GM10266 (cell line): ENCODE measurements around the gene ABHD6.

Experiments
- DNase-seq: peaks from one replicate; pipeline ENCODE4 v3.0.0; 2012; ENCODE audit errors: extremely low spot score
- TF ChIP-seq, protein P1 (sequence below): IDR thresholded peaks from 2 replicates; pipeline ENCODE4 v1.5.1; 2012; ENCODE audit warnings: mild to moderate bottlenecking, low read depth; ENCODE audit not compliant: control insufficient read depth, insufficient read depth; ENCODE audit errors: missing control alignments

Gene ABHD6

DNA sequence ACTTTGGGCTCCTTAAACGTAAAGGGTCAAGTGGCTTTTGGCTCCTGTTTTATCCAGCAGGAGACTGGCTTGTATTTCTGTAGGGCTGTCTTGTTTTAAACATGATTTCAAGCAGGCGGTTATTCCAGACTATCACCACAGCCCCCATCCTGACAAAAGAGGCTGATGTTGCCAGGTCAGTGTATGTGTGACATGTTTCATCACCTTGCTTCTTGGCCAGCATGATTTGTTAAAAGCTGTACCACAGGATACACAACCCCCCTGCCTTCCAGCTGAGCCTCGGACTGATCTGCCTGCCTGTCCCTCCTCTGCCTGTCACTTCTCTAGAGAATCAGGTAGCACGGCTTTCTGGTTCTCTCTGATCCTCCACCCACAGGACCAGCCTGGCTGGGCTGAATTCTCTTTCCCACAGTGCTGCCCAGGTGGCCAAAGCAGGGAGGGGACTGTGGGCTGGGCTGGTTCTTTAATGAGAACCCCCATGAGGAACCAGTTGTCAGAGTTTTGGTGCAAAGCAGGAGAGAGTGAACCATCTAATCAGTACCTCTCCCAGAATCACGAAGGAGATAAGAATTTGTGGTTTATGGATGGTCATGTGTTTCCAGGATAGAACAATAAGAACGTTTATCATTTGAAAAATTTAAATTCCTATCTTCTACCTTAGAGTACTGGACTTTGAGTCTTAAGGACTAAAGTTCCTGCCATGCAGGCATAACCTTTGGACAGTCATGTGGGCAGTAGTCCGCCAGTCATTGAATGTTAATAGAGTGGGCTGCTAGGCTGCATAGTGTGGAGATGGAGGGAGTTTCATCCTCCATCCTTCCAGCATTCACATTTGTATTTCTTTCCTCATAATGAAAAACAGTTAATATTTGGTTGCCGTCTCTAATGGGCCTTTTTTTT lies 8.8 kb downstream of the ABHD6 start:
- DNase-seq: no peak
- TF ChIP-seq, protein P1, sequence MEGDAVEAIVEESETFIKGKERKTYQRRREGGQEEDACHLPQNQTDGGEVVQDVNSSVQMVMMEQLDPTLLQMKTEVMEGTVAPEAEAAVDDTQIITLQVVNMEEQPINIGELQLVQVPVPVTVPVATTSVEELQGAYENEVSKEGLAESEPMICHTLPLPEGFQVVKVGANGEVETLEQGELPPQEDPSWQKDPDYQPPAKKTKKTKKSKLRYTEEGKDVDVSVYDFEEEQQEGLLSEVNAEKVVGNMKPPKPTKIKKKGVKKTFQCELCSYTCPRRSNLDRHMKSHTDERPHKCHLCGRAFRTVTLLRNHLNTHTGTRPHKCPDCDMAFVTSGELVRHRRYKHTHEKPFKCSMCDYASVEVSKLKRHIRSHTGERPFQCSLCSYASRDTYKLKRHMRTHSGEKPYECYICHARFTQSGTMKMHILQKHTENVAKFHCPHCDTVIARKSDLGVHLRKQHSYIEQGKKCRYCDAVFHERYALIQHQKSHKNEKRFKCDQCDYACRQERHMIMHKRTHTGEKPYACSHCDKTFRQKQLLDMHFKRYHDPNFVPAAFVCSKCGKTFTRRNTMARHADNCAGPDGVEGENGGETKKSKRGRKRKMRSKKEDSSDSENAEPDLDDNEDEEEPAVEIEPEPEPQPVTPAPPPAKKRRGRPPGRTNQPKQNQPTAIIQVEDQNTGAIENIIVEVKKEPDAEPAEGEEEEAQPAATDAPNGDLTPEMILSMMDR: no peak

DNA sequence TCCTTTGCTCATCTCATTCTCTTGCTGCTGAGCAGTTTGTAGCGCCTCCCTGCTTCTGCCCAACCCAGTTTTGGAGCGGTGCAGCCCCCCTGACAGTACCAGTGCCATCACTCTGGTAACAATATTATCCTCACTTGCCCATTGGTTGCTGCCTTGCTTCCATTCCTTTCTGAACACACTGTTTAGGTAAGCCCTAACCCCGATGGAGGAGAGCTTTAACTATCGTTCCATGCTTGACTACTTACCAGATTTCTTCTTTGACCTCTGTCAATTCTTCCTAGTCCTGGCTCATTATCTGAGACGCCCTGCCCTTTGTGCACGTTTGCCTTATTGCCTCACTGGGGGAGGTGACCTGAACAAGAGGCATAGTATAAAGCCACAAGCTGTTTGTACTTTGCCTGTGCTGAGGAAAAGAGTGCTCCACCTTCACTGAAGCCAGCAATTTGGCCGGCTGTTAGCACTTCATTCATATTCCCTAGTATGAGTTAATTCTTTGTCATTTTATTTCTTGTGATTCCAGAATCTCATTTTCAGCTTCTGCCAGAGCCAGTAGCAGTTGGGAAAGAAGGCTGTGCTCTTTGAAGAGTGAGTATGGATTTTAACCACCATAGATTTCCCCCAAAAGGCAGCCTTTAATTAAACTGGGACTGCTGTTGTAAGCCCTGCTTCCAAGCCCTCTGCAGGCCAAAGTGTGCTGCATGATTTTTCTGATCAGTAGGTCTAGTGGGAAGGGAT lies 11.9 kb downstream of the ABHD6 start:
- DNase-seq: no peak
- TF ChIP-seq, protein P1: peak; percentile 4

DNA sequence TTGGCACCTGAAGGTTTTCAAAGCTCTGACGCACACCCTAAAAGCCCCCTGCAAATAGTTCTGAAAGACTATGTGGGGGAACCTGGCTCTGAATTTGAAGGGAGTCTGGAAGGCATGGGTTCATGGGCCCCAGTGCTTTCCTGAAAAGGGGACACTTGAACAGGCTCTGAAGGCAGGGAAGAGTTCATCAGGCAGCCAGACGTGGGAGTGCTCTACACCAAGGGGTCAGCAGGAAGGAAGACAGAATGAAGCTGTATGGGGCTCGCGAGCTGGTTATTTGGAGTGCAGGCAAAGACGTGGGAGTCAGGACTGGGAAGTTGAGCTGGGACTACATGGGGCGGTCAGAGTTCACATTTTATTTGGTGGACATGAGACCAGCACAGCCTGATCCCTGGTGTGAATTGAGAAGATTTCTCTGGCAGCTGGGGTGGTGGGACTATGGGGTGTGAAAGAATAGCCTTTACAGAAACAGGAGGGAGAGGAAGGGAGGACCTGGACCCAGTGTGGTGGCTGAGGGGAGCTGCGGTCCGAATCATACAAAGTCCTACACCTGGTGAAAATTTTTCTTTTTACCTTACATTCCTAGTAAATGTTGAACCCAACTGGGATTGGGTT lies 12.6 kb downstream of the ABHD6 start:
- TF ChIP-seq, protein P1: no peak
- no peak for DNase-seq

DNA sequence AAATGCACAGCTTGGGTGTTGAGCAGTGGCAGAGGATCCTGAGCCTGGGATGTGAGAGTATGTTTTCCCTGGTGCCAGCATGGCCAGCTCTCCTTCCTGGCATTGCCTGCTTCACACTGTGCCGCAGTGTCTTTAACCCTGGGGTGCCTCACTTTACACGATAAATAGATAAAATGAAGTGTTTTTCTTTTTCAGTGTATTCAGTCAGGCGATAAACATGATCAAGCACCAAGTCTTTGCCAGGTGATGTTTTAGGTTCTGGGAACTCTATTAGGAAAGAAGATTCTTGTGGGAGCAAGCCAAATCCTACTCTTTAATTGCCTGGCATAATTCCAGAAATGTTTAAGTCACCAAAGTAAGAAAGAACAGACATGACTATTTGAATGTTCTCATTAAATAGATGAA lies 14.0 kb downstream of the ABHD6 start:
- TF ChIP-seq, protein P1: no peak
- DNase-seq: no peak

DNA sequence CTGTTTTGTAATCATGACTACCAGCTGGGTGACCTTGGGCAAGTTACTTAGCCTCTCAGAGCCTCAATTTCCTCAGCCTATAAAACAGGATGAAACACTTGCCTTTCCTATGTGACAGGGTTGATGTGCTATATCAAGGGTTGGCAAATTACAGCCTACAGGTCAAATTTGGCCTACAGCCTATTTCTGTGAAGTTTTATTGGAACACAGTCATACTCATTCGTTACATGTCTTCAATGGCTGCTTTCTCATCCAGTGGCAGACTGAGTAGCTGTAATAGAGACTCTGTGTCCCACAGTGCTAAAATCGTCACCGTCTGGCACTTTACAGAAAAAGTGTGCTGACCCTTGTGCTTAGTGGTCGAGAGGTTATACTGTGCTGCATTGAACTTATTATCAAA lies 16.6 kb downstream of the ABHD6 start:
- TF ChIP-seq, protein P1: no peak
- no peak for DNase-seq

DNA sequence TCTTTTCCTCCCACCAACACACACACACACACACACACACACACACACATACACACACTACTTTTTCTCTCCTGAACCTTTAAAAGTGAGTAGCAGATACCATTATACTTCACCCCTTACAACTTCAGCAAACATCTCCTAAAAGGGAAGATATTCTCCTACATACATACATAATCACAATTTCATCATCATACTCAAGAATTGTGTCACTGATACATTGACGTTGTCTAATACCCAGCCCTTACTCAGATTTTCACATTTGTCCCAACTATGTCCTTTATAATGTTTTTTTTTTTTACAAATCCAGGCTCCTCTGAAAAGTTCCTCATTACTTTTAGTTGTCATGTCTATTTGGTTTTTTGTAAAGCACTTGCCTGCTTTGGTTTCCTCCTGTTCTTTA lies 18.5 kb downstream of the ABHD6 start:
- no peak for DNase-seq
- TF ChIP-seq, protein P1: no peak
